ENCODE measurements around the gene PGS1.
A peak's percentile ranks its signal among the peaks of the same experiment; 100 is the strongest.

Gene PGS1

DNA sequence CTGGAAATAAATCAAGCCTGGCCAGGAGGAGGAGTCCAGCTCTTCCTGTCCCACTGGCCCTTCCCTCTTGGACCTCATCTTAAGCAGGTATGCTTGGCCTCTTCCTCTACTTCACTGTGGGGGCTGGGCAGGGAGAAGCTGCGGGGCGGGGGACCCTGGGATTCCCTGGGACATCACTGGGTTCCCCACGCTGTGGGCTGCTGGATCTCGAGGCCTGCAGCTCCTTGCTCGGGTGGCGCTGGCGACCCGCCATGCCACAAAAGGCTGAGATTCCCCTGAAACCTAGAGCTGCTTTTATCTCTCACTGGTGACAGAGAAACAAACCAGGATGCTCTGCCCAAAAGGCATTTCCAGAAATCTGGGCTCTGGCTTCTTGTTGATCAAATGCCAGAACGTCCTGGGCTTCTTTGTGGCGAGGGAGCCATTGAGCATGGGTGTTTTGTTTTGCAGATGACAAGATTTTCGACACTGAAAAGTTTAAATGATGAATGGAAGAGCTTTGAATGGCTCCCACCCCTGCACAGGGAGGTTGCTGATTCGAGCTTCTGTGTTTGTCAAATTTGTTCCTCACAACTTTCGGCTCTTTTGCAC is 8.6 kb upstream of the PGS1 start:
- Mint-ChIP-seq H3K4me1 (peaks cover 69% of the 10 kb centered on the region), H3K27ac (peak overlapping the region; percentile 77), H3K4me3 (no peak overlapping the region), H3K9me3 (no peaks in the 10 kb centered on the region), H3K36me3 (ENCODE audit: low read depth) (no peaks in the 10 kb centered on the region), H3K27me3 (ENCODE audit: low read depth, poor library complexity) (peaks cover 5% of the 10 kb centered on the region)
- TF ChIP-seq, protein P1, sequence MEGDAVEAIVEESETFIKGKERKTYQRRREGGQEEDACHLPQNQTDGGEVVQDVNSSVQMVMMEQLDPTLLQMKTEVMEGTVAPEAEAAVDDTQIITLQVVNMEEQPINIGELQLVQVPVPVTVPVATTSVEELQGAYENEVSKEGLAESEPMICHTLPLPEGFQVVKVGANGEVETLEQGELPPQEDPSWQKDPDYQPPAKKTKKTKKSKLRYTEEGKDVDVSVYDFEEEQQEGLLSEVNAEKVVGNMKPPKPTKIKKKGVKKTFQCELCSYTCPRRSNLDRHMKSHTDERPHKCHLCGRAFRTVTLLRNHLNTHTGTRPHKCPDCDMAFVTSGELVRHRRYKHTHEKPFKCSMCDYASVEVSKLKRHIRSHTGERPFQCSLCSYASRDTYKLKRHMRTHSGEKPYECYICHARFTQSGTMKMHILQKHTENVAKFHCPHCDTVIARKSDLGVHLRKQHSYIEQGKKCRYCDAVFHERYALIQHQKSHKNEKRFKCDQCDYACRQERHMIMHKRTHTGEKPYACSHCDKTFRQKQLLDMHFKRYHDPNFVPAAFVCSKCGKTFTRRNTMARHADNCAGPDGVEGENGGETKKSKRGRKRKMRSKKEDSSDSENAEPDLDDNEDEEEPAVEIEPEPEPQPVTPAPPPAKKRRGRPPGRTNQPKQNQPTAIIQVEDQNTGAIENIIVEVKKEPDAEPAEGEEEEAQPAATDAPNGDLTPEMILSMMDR (IDR thresholded peaks at IDR 0.05): no peak
- no peak for DNase-seq

DNA sequence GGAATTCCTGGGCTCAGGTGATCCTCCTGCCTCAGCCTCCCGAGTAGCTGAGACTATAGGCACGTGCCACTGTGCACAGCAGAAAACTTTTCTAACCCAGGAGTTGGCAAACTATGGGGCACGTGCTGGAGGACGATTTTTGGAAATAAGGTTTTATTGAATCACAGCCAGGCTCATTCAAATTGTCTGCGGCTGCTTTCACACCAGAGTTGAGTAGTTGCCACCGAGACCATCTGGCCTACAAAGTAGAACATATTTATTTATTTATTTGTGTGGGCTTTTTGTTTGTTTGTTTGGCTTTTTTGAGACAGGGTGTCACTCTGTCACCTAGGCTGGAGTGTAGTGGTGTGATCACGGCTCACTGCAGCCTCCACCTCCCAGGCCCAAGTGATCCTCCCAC is 7.4 kb upstream of the PGS1 start:
- Mint-ChIP-seq H3K4me3 (no peak overlapping the region), H3K27ac (no peak overlapping the region), H3K36me3 (ENCODE audit: low read depth) (no peaks in the 10 kb centered on the region), H3K9me3 (no peaks in the 10 kb centered on the region), H3K27me3 (ENCODE audit: low read depth, poor library complexity) (peaks cover under 1% of the 10 kb centered on the region), H3K4me1 (peaks cover 69% of the 10 kb centered on the region)
- TF ChIP-seq, protein P1 (IDR thresholded peaks at IDR 0.05): no peak
- no peak for DNase-seq

DNA sequence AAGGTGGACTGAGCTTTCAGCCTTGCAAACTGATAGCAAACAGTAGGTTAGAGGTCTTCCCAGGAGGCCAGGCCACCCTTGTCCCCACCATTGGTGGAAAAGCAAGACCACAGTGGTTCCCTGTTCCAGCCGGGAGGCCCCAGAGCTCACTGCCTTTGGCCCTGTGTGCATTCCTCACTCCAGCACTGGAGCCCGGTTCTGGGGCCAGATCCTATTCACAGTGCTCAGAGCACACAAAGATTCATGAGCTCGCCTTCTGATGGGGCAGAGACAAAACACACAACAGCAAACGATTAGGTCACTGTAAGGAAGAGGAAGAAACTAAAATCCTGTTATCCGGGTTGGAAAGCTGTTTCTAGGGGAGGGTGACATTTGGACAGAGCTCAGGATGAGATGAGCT is 5.6 kb upstream of the PGS1 start:
- no peak for DNase-seq
- Mint-ChIP-seq H3K27ac (peak overlapping the region; percentile 13), H3K4me1 (peaks cover 63% of the 10 kb centered on the region), H3K36me3 (ENCODE audit: low read depth) (no peaks in the 10 kb centered on the region), H3K27me3 (ENCODE audit: low read depth, poor library complexity) (no peaks in the 10 kb centered on the region), H3K9me3 (no peaks in the 10 kb centered on the region), H3K4me3 (no peak overlapping the region)
- TF ChIP-seq, protein P1 (IDR thresholded peaks at IDR 0.05): no peak

DNA sequence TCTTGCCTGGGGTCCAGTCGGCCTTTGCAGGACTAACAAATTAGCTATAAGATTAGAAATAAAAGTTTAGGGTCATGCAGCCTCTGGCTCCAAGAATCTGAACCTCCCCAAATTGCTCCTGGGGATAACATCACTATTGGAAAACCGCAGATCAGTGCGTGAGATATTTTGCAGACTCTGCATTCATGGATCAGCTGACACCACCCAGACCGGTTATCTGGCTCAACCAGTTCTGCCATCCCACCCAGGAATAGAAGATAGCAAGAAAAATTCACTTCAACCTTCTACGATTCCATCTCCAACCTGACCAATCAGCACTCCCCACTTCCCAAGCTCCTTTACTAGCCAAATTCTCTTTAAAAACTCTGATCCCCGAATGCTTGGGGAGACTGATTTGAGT is 4.3 kb upstream of the PGS1 start:
- Mint-ChIP-seq H3K9me3 (no peaks in the 10 kb centered on the region), H3K4me1 (peaks cover 66% of the 10 kb centered on the region), H3K36me3 (ENCODE audit: low read depth) (no peaks in the 10 kb centered on the region), H3K27me3 (ENCODE audit: low read depth, poor library complexity) (peaks cover 2% of the 10 kb centered on the region), H3K4me3 (peak overlapping the region; percentile 49), H3K27ac (peak overlapping the region; percentile 97)
- DNase-seq: no peak
- TF ChIP-seq, protein P1 (IDR thresholded peaks at IDR 0.05): no peak

DNA sequence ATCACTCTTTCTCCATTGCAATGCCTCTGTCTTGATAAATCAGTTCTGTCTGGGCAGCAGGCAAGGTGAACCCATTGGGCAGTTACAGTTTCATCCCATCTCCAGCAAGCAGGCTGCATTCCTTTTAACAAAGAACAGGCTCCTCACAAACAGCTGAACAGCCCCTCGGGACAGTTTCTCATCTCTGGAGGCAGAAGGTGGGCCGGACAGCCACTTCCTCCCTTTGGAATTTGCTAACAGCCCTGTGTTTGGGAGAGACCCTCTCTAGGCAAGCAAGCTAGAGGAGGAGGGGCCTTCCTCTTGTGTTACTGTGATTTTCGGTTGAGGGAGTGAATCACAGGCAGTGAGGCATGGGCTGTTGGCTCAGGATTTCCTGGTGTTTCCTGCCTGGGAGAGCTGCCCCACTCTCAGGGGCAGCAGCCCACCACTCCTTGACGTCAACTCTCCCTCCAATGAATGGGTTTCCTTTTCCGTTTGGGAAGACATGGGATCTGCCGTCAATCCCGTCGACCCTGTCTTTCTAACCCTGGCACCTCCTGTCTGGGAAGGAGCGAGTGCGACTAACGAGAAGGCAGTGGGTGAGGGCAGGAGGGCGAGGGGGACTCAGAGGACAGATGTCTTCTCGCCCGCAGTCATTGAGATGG is 3.7 kb upstream of the PGS1 start:
- DNase-seq: peak; percentile 35
- peaks cover 2% of the 10 kb centered on the region for H3K27me3 Mint-ChIP-seq (ENCODE audit: low read depth, poor library complexity)
- H3K4me1 Mint-ChIP-seq: peaks cover 64% of the 10 kb centered on the region
- H3K4me3 Mint-ChIP-seq: peak overlapping the region; percentile 49
- H3K27ac Mint-ChIP-seq: peak overlapping the region; percentile 97
- TF ChIP-seq, protein P1 (IDR thresholded peaks at IDR 0.05): no peak
- no peaks in the 10 kb centered on the region for H3K36me3 Mint-ChIP-seq (ENCODE audit: low read depth)
- H3K9me3 Mint-ChIP-seq: no peaks in the 10 kb centered on the region
